Smooth muscle cell (in vitro differentiated cells): ENCODE data around the gene RNF39. TPM values are rescaled to one million over a fixed set of nuclear protein-coding genes. Genes with fewer than 3 reads are reported as not detected.

Experiments used
- DNase-seq: peaks from one replicate; lab custom pipeline; 2025; ENCODE audit not compliant: unreplicated experiment; lab: John Stamatoyannopoulos, UW
- H2AFZ ChIP-seq: fragments of 200-600 bp; sonication (generic); 2 replicates; pipeline ENCODE4 v1.6.0; 2016; ENCODE audit warnings: antibody characterized with exemption, low read depth, mild to moderate bottlenecking
- H3F3A ChIP-seq: fragments of 200-600 bp; sonication (generic); 2 replicates; pipeline ENCODE4 v1.6.0; 2017; ENCODE audit warnings: antibody characterized with exemption, low read depth
- H3K27ac ChIP-seq: fragments of 200-600 bp; sonication (generic); 2 replicates; pipeline ENCODE4 v1.5.1; 2016; ENCODE audit warnings: low read depth, mild to moderate bottlenecking
- H3K27me3 ChIP-seq: fragments of 200-600 bp; sonication (generic); 2 replicates; pipeline ENCODE4 v1.6.1; 2016; ENCODE audit warnings: low read depth, mild to moderate bottlenecking
- H3K36me3 ChIP-seq: fragments of 200-600 bp; sonication (generic); 2 replicates; pipeline ENCODE4 v1.5.1; 2016; ENCODE audit warnings: low read depth
- H3K4me1 ChIP-seq: fragments of 200-600 bp; sonication (generic); 2 replicates; pipeline ENCODE4 v1.5.1; 2016; ENCODE audit warnings: low read depth
- H3K4me2 ChIP-seq: fragments of 200-600 bp; sonication (generic); 2 replicates; pipeline ENCODE4 v1.6.0; 2016; ENCODE audit warnings: mild to moderate bottlenecking
- H3K4me3 ChIP-seq: fragments of 200-600 bp; sonication (generic); 2 replicates; pipeline ENCODE4 v1.5.1; 2016; ENCODE audit warnings: mild to moderate bottlenecking
- H3K79me2 ChIP-seq: fragments of 200-600 bp; sonication (generic); 2 replicates; pipeline ENCODE4 v1.6.0; 2016; ENCODE audit warnings: low read depth, mild to moderate bottlenecking
- H3K9ac ChIP-seq: fragments of 200-600 bp; sonication (generic); 2 replicates; pipeline ENCODE4 v1.6.0; 2016; ENCODE audit warnings: low read depth
- H3K9me3 ChIP-seq: fragments of 200-600 bp; sonication (generic); replicated peaks from 2 replicates; pipeline ENCODE4 v1.5.1; 2016; ENCODE audit warnings: low read depth
- H4K20me1 ChIP-seq: fragments of 200-600 bp; sonication (generic); 2 replicates; pipeline ENCODE4 v1.6.0; 2016; ENCODE audit warnings: low read depth
- WGBS: methylation state at CpG from one replicate; pipeline ENCODE4 v1.1.7; 2016; ENCODE audit warnings: low lambda C conversion rate; 5-methylcytosine and 5-hydroxymethylcytosine counted together
- polyA plus RNA-seq: library from polyadenylated mRNA; unstranded; fragments of >200 nt; fragmentation: Nextera tagmentation; extraction: Ambion mirVana; gene quantifications from 2 replicates; pipeline ENCODE4 v1.2.1, GENCODE V29; 2016
- total RNA-seq: library from RNA; depleted of rRNA; stranded (reverse); fragments of >200 nt; gene quantifications from 2 replicates; pipeline ENCODE4 v1.2.3, GENCODE V29; 2014
- TF ChIP-seq, protein P1 (sequence below): fragments of 200-600 bp; sonication (generic); IDR thresholded peaks from 2 replicates; pipeline ENCODE4 v1.5.1; 2017; ENCODE audit warnings: borderline replicate concordance, mild to moderate bottlenecking, antibody characterized with exemption; ENCODE audit not compliant: insufficient read depth, poor library complexity, severe bottlenecking

The RNF39 gene
- total and polyA plus RNA-seq, 2 experiments from 2014 or later, result 0.70 to 0.90 TPM

DNA sequence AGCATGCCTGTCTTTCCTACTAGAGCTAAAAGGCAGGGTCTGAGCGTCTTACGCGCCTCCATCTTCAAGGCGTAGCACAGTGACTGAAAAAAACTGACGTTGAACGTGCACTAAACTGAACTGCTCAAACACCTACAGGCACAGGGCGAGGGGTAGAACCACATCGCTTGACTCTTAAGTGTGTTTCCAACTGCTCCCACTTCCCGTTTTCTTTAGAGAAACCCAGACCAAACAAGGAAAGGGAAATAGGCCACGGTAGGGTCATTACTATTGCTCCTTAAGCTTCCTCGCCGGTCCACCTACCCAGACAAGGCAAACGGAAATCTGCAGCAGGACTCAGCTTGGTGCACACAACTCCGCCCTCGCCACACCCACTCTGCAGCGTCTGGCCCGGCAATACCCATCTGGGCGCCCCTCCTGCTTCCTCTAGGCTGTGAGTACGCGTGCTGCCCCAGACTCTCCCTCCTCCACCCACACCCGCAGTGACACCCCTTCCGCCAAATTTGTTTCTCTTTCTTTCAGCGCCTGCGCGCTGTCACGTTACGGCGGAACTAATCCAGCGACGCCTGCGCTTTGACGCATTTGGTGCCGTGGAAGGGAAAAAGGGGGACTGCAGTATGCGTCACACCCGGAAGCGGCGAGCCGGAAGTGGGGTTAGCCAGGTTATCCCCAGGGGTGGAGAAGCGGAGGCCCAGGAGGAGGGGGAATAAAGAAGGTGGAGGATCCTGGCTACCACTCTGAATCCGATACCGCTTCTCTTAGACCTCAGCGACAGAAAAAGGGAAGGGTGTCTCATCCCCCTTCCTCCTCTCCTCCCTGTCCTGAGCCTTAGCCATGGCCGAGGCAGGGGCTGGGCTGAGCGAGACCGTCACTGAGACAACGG lies 8.8 kb downstream of the RNF39 start, which contains the start of gene PPP1R11:
Gene PPP1R11, plus strand, starts transcription at position 622 of the 883 bp plus-strand sequence. Its CDS starts 213 bp downstream, at position 835.
- DNase-seq, result peak; percentile 89
- no peaks in the 10 kb centered on the region for H4K20me1 ChIP-seq
- H3K36me3 ChIP-seq, result no peaks in the 10 kb centered on the region
- peaks cover 8% of the 10 kb centered on the region for H3F3A ChIP-seq
- peak within 1 kb of the TSS; percentile 81 for H2AFZ ChIP-seq
- H3K9me3 ChIP-seq, result no peaks in the 10 kb centered on the region
- WGBS, result under 1% methylated on average over 46 of the region's 46 CpGs
- H3K79me2 ChIP-seq, result peaks cover 22% of the 10 kb centered on the region
- peaks cover 19% of the 10 kb centered on the region for H3K4me1 ChIP-seq
- peak within 1 kb of the TSS; percentile 79 for H3K27ac ChIP-seq
- H3K4me2 ChIP-seq, result peak within 1 kb of the TSS; percentile 96
- H3K9ac ChIP-seq, result peak within 1 kb of the TSS; percentile 81
- H3K4me3 ChIP-seq, result peak within 1 kb of the TSS; percentile 74
- TF ChIP-seq, protein P1, sequence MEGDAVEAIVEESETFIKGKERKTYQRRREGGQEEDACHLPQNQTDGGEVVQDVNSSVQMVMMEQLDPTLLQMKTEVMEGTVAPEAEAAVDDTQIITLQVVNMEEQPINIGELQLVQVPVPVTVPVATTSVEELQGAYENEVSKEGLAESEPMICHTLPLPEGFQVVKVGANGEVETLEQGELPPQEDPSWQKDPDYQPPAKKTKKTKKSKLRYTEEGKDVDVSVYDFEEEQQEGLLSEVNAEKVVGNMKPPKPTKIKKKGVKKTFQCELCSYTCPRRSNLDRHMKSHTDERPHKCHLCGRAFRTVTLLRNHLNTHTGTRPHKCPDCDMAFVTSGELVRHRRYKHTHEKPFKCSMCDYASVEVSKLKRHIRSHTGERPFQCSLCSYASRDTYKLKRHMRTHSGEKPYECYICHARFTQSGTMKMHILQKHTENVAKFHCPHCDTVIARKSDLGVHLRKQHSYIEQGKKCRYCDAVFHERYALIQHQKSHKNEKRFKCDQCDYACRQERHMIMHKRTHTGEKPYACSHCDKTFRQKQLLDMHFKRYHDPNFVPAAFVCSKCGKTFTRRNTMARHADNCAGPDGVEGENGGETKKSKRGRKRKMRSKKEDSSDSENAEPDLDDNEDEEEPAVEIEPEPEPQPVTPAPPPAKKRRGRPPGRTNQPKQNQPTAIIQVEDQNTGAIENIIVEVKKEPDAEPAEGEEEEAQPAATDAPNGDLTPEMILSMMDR, result no peak
- peaks cover 18% of the 10 kb centered on the region for H3K27me3 ChIP-seq

DNA sequence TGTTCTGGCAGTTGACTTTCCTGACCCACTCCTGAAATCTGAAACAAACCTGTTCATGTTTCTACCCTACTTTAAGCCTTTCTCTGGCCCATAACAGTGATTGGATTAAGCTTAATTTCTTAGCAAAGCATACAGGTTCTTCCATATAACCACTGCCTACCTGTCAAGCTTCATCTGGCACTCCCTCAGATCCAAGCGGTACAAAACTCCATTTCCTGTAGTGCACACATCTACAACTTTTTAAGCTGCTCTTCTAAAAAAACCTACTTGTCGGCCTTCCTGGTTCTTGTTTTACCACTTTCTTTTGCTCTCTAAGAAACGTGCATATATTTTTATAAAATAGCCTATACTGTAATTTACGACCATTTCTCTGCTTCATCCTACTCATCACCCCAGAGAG lies 9.5 kb downstream of the RNF39 start:
- peaks cover 22% of the 10 kb centered on the region for H3K79me2 ChIP-seq
- H3K9ac ChIP-seq, result peak overlapping the region; percentile 36
- peak overlapping the region; percentile 96 for H3K4me2 ChIP-seq
- no peaks in the 10 kb centered on the region for H3K9me3 ChIP-seq
- H3K36me3 ChIP-seq, result no peaks in the 10 kb centered on the region
- no peak for DNase-seq
- peaks cover 11% of the 10 kb centered on the region for H3K27me3 ChIP-seq
- peak overlapping the region; percentile 74 for H3K4me3 ChIP-seq
- TF ChIP-seq, protein P1, result no peak
- peaks cover 20% of the 10 kb centered on the region for H3K4me1 ChIP-seq
- 32% methylated on average over 4 of the region's 4 CpGs for WGBS
- H4K20me1 ChIP-seq, result no peaks in the 10 kb centered on the region
- peak overlapping the region; percentile 81 for H2AFZ ChIP-seq
- peaks cover 8% of the 10 kb centered on the region for H3F3A ChIP-seq
- peak overlapping the region; percentile 70 for H3K27ac ChIP-seq

DNA sequence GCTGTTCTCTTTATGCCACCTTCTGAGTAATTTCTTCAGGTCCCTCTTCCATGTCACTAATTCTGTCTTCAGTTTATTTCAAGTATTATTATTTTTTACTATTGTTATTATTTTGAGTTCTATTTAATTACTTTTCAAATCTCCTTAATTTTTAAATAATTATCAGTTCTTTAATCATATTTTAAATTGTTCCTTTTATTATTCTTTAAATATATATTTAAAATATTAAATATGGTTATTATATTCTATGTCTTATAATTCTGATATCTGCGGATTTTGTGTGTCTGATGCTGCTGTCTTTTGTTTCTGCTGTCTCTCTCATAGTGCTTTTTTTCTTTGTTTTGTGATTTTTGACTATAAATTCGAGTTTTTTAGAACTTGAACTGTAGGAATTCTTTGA lies 12.3 kb downstream of the RNF39 start:
- Histone ChIP-seq H3K27me3 (no peaks in the 10 kb centered on the region), H3K9ac (no peak overlapping the region), H3K27ac (no peak overlapping the region), H3K36me3 (no peaks in the 10 kb centered on the region), H3F3A (peaks cover 8% of the 10 kb centered on the region), H3K4me1 (peaks cover 26% of the 10 kb centered on the region), H3K9me3 (no peaks in the 10 kb centered on the region), H3K4me2 (no peak overlapping the region), H3K79me2 (peaks cover 27% of the 10 kb centered on the region), H4K20me1 (no peaks in the 10 kb centered on the region), H3K4me3 (no peak overlapping the region), H2AFZ (no peak overlapping the region)
- WGBS, result over 99% methylated on average over 2 of the region's 2 CpGs
- DNase-seq, result no peak
- TF ChIP-seq, protein P1, result no peak
